GM19193 (cell line): ENCODE data around the gene TMEM80.

Experiments used
- POLR2A ChIP-seq: IDR thresholded peaks from 4 replicates; pipeline ENCODE4 v1.6.1; 2011; ENCODE audit not compliant: insufficient read depth, insufficient read length; ENCODE audit errors: extremely low read depth

TMEM80 gene

DNA sequence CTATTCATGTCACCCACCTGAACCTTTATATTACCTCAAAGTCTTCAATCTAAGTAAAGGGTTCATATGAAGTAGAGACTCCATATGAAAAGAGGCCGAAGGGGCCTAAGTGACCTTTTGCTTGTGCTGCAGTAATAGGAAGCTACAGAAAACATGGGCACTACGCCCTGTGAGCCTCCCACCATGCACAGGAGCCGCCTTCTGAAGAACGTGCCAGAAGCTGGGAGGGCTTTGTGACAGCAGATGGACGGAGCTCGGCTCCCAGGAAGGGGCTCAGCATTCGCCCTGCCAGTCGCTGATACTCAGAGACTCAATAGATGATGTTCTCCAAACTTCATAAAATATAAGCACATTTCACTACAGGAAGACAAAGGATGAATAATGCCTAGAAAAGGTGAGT, 21.8 kb upstream of the TMEM80 start:
- TF ChIP-seq POLR2A: no peak

DNA sequence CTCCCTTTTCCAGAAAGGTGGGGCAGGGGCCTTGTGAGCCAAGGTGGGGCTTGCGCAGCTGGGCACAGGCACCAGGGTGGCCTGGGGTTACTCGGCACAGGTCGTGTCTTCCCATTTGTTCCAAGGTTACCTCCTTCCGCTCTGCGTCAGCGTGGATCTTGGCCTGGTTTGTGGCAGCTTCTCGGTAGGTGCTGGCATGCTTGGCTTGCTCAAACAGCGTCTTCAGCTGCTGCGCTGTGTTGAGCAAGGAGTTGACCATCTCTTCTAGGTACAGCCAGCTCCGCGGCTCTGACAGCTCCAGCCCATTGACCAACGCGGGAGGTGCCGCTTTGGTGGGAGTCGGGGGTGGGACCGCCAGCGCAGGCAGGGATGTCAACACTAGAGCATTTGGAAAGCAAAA, 21.2 kb upstream of the TMEM80 start:
- no peak for TF ChIP-seq POLR2A

DNA sequence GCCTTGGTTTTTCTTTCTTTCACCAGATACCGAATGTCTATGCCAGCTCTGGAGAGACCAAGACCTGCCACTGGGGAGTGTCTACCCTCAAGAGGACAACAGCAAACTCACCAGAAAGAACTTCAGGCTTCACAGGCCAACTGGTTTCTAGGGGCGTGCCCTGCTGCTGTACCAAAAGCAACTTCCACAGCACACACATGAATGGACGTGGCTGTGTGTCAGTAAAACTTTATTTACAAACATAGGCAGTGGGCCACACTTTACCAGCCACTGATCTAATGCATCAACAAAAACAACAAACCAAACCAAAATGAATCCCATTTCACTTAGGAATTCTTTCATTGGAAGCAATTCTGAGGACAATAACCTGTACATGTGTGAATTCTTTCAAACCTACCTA, 17.3 kb upstream of the TMEM80 start:
- no peak for TF ChIP-seq POLR2A

DNA sequence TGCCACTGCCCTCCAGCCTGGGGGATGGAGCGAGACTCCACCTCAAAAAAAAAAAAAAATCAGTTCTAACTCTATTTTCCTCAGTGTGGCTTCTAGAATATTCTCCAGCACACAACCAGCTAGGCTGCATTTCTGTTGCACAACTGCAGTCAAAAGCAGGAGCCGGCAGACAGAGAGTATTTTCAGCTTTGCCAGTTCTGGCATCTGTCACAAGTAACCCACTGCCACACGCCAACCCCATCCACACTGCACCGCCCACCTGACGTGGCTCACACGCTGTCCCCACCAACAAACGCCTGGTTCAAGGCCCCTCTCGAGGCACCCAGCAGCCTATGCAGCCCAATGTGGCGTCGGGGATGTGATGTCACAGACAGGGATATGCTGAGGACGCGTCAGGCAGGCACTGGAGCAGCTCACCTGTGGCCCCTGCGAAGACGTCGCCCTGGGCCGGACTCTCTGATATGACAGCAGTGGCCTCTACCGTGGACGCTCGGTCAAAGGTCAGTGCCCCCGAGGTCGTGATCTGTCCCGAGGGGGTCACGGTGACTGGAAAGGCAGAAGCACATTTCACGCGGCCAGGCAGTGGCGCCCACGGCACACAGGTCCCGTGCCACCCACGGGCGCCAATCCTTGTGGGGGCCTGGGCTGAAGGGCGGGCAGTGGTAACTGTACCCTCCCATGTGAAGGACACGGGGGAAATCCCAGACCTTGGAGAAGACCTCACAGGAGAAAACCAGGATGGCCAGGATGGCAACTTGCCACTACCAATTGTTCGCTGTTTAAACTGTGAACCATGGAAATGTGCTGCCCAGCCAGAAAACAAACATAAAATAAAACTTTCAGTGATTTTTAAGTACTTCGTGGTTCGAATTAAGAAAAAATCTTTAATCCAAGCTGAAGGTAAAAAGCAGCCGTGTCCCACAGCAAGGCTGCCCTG, 16.1 kb upstream of the TMEM80 start:
- no peak for TF ChIP-seq POLR2A

DNA sequence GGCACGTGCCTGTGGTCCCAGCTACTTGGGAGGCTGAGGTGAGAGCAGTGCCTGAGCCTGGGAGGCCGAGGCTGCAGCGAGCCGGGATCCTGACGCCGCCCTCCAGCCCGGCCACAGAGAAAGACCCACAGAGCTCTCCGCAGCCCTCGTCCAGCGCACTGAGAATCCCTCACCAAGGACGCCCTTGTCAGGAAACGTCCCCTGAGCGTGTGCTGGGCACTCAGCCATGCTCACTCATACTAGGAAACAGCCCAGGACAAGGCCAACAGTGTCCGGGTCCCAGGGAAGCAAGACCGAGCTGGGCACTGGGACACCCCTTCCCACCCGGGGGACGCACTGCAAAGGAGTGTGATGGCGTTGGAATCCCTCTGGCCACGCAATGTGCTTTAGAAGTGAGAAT, 15.1 kb upstream of the TMEM80 start:
- TF ChIP-seq POLR2A: no peak

DNA sequence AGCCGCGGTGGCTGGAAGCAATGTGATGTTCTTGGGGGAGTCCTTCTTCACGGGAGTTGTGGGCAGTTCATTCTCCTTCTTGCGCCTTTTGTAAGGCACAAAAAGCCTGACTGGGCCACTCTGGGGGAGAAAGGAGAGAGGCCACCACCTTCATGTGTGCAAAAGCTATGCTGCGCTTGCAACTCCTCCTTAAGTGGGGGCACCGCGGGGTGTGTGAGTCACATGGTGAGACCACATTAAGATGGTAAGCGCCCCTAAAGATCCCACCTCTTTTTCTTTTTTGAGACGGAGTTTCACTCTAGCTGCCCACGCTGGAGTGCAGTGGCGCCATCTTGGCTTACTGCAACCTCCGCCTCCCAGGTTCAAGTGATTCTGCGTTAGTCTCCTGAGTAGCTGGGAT, 14.6 kb upstream of the TMEM80 start:
- TF ChIP-seq POLR2A: no peak

DNA sequence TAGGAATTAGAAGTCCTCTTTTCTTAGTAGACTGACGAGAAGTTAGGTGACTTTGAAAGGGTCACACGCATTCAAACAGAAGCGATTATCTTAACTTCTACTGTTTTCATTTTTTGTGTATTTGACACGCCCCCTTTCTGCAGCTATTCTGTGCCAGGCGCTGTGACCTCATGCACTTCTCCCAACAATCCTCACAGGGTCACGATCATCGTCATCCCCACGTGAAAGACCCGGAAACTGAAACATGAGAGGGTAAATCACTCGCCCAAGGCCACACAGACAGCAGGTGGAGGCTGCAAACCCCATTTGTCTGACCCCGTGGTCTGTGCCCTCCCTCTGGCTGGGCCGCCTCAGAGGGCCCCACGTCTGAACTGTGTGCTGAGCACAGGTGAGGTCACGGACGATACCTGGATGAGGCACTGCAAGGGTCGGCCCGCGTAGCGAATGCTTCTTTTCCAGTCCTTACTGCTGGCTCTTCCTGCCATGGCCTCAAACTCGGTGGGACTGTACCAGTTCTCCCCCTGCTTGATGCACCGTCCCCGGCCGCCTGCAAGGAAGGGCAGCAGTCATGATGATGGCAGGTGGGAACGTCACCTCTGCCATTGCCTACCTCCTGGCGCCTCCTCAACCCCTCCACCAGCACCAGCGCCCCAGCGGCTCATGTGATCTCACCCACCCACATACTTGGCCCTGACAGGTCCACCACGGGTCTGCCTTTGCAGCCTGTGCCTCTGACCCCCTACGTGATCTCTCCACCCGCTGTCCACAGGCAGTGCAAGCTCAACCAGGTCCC, 9.0 kb upstream of the TMEM80 start:
- TF ChIP-seq POLR2A: no peak

DNA sequence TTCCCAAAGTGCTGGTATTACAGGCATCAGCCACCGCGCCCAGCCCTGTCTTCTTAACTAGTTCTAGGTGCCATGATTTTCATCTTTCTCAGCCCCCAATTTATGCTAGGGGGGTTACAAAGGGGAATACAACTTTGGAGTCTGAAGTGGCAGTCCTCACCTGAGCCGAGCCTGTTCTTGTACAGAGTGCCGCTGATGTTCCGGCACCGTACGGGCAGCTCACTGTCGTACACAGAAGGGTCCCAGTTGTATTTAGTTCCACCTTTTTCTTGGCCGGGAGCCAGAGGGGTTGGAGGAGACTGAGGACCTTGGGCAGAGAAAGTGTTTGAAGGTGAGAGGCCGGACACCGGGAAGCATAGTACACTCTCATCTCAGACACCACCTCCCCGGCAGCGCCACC, 7.9 kb upstream of the TMEM80 start:
- TF ChIP-seq POLR2A: no peak

DNA sequence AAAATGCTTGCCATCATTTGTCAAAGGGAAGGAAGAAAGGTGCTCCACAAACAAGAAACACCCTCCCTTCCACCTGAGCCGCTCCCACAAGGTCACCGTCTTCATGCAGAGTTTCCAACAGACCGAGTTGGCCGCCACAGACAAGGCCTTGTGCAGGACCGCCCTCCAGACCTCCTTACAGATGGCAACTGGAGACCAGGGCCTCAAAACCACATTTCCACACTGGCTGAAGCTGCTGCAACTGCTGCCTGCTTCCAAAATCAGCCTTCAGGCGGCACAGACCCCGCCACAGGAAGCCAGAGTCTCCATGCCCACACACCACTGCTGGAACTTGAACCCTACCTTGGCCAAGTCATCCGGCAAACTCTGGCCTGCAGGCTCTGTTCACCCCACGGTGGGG, 6.9 kb upstream of the TMEM80 start:
- no peak for TF ChIP-seq POLR2A

DNA sequence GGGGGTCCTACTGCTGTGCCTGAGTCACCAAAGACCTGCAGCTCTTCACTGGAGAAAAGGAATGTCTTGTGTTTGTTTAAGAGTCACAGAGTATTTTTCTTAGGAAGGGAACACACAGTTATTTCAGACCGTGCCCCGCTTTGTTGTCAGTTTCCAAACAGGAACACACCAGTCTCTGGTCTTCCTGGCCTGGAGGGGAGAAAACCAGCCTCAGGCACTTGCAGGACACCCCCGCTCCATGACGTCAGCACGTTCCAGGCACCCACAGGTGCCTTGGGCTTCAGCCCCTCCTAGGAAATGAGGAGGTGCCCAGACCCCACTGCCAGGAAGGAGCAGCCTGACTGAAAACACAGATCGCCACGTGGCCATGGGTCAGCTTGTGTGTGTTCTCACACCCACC, 6.0 kb upstream of the TMEM80 start:
- no peak for TF ChIP-seq POLR2A

DNA sequence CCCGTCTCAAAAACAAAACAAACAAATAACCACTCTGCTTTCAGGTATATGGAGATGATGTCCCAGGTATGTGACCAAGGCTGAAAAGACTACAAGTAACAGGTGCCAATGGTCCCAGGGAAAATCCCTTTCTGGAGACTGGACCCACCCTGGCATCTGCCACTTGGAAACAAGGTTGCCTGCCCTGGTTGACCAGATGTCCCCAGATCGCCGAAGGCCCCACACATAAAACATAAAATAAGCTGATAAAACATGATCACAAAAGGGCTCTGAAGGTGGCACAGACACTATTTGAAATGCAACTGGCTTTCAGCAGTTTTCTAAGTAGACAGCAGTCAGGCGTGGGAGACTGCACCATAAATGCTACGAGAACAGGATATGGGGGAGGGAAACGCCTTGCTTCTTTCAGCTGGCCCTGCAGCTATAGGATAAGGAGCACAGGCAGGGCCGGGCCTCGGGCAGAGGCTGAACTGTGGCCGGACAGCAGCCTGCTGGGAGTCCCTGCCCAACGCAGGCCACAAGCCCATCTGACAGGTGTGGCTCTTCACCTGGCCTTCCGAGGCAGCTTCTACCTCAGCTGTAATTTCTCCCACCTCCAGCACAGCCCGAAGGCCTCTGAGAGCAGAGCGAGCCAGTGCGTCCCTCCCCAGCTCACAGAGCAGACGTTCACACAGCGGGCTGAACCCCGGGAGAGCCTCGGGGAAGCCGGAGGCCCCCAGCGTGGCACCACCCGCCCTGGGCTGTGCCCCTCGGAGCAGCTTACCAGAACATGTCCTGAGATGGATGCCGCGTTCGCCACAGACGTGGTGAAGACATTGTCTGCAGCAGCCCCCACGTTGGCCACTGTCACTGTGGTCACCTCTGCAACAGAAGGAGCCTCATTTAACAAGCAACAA, 4.6 kb upstream of the TMEM80 start:
- no peak for TF ChIP-seq POLR2A

DNA sequence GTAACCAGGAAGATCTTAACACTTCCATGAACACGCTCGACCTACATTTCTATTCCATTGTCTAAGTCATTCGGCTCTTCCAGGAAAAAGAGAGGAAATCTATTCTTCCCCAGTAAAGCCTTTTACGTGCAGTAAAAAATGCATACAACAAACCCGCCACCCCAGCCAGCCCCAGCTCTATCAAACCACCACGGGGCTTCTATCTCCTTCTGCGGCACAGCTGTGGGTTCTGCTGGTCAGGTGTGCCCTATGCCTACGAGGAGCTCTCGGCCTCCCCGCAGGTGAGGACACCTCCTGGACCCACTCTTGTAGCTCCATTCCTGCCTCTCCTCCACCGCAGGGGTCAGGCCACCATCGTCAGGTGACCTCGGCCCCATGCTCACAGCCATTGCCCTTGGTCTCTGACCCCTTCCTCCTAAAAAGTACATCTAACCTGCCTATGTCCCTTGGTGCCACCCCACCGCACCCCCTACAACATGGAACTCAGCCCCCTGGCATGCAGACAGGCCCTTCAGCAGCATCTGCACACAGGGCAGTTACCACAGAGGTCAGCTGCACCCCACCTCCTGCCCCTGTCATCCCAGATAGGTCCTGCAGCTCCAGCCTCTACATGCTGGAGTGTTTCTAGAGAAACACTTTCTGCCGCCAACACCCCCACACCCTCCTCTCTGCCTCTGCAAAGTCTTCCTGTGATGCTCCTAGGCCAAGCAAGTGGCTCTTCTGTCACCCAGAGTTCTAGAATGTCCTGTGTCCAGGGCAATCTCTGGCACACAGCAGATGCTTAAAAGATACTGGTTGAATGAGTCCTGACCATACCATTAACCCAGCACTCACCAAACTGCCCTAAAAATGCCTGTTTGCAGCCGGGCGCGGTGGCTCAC, 3.7 kb upstream of the TMEM80 start:
- no peak for TF ChIP-seq POLR2A

DNA sequence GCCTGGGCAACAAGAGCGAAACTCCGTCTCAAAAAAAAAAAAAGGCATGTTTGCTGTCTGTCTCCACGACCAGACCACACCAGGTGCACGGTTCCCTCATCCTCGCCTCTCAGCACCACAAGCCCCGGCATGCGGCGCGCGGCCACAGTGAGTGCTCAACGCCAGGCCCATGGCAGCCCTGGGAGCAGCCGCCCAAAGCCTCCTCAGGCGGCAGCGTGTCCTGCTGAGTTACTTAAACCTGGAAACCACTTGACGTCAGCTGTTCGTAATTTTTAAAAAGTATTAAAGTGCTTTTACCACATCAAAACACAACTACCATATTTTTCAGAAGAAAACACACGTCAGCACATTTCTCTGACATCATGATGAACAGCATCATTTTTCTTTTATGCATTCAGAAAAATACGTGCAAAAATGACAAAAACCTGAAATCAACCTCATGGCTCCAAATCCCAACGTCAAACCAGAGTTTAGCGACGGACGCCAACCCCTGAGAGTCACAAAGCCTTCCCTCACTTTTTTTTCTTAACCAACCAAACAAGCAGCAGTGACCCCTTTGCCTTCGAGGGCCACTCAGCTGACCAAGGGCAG, 2.7 kb upstream of the TMEM80 start:
- TF ChIP-seq POLR2A: no peak

DNA sequence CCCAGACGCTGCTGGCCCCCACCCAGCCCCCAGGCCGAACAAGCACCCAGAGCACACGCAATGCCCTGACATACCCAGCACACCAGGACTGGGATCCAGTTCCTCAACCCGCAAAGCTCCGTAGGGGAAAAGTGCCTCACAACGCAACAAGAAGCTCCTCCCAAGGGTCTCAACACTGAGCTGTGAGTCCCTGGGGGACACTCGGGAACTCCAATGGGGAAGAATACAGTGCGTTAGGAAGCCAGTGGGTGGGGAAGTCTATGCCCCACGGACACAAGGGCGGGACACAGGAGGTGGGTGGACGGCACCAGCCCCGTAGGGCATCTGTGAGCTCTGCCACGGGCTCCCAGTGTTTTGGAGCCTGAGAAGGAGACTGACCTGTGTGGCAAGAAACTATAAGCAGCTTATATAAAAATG, 2.2 kb upstream of the TMEM80 start:
- TF ChIP-seq POLR2A: no peak
